Mononuclear cell (primary cell): Measurements from ENCODE around the gene NCKAP5L. TPM values are rescaled to one million over a fixed set of nuclear protein-coding genes. Genes with fewer than 3 reads are reported as not detected.

ENCODE experiments used
- H3K27me3 ChIP-seq: 2 replicates; pipeline ENCODE4 v1.6.0; 2011; ENCODE audit warnings: low read length, control low read depth; ENCODE audit not compliant: insufficient read depth
- H3K4me1 ChIP-seq: 2 replicates; pipeline ENCODE4 v1.5.1; 2011; ENCODE audit warnings: mild to moderate bottlenecking, low read length, control low read depth; ENCODE audit not compliant: insufficient read depth
- H3K4me3 ChIP-seq: 2 replicates; pipeline ENCODE4 v1.5.1; 2011; ENCODE audit warnings: mild to moderate bottlenecking, low read length, moderate library complexity
- H3K9me3 ChIP-seq: 2 replicates; pipeline ENCODE4 v1.5.1; 2011; ENCODE audit warnings: low read depth, mild to moderate bottlenecking, control low read depth, low read length
- total RNA-seq: library from RNA; depleted of rRNA; stranded (reverse); fragments of >200 nt; gene quantifications from one replicate; pipeline ENCODE4 v1.2.3, GENCODE V29; 2012

The NCKAP5L gene
- total RNA-seq, 1 donor: 13.7 TPM

DNA sequence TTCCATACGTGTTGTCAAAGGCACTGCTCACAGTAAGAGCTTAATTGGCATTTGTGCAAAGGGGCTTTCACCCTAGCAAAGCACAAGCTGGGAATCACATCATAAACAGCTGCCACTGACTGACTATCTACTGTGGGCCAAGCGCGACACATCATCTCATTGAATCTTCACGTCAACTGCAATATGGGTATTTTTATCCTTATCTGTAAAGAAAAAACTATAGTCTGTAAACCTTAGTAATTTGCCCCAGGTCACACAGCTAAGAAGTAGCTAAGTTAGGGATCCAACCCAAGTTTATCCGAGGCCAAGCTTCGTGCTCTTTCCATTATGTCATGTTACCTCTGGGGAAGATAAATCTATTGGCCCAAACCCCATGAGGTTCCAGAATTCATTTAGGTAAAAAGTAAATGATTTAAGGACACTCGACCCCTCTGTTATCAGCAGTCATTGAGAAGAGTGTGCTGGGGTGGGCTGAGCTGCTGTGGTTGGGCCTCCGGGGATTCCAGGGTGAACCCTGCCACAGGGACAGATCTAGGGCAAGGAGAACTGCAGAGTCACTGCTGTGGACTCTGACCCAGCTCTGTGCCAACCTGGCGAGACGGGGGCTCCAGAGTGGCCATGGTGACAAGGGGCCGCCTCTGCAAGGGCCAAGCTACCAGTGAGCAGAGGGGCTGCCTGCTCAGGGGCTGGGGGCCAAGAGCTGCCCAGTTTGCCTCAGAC is 27.6 kb downstream of the NCKAP5L start:
- Histone ChIP-seq H3K4me3 (no peak overlapping the region), H3K27me3 (no peaks in the 10 kb centered on the region), H3K9me3 (no peaks in the 10 kb centered on the region), H3K4me1 (peaks cover 17% of the 10 kb centered on the region)

DNA sequence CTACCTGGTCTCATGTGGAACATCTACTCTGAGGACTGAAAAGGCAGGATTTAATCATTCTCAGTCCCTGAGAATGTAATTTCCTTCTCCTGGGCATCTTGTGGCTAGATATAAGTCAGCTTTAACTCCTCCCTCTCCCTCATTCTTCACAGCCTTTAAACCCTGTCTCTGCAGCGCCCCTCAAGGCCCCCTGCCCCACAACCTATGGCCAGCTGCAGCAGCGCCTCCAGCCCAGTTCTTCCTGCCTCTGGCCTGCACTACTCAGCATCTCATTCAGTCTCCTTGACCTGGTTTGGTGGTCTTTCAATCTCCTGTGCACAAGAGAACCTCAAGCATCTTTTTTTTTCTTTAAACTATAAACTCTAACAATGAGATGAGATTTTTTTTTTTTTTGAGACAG is 29.3 kb downstream of the NCKAP5L start:
- no peaks in the 10 kb centered on the region for H3K27me3 ChIP-seq
- H3K4me3 ChIP-seq: no peak overlapping the region
- peaks cover 17% of the 10 kb centered on the region for H3K4me1 ChIP-seq
- no peaks in the 10 kb centered on the region for H3K9me3 ChIP-seq

- no peaks in the 10 kb centered on the region for H3K9me3 ChIP-seq
- no peak overlapping the region for H3K4me3 ChIP-seq
- H3K4me1 ChIP-seq: peaks cover 17% of the 10 kb centered on the region
- no peaks in the 10 kb centered on the region for H3K27me3 ChIP-seq
These were observed 30.0 kb downstream of the NCKAP5L start for GRCh38 chr12:49798248-49798647.

DNA sequence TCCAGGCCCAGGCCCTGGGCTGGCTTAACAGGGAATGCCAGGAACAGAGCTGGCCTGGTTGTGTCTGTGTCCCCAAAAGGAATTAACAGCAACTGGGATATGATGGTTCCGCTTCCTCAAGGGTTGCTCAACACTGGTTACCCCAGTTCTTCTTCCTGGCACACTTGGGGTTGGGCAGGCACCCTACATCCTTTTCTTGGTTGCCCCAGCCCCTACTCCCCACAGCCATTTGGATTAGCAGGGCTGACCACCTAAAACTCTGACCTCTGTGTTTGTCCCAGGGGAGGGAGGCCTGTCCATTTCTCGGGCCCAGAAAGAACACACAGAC is 30.8 kb downstream of the NCKAP5L start:
- H3K9me3 ChIP-seq: no peaks in the 10 kb centered on the region

GRCh38 chr12:49796606-49797448 is 31.4 kb downstream of the NCKAP5L start:
- Histone ChIP-seq H3K4me1 (peaks cover 17% of the 10 kb centered on the region), H3K27me3 (no peaks in the 10 kb centered on the region), H3K4me3 (no peak overlapping the region)

More for the DNA sequence above, 30.8 kb downstream of the NCKAP5L start:
- Histone ChIP-seq H3K27me3 (no peaks in the 10 kb centered on the region), H3K4me1 (peaks cover 17% of the 10 kb centered on the region), H3K4me3 (no peak overlapping the region)

DNA sequence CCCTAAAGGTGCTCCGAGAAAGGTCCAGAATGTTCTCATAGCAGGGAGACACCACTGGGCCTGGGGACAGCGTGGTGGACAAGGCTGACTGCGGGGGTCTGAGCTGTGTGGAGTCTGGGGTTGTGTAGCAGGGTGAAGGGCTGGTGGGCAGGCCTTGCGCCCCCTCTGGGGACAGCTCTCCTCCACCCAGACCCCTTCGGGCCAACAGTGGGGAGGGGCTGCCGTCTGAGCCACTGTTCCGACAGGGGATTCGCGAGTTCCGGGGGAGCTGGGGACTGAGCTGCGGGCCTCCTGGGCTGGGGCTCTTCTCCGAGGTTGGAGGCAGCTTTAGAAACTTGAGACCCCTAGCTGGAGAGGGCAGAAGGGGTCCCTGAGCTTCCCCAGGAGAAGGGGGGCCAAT is 32.1 kb downstream of the NCKAP5L start:
- Histone ChIP-seq H3K27me3 (no peaks in the 10 kb centered on the region), H3K9me3 (no peaks in the 10 kb centered on the region), H3K4me3 (no peak overlapping the region), H3K4me1 (peaks cover 17% of the 10 kb centered on the region)

More at GRCh38 chr12:49796606-49797448, 31.4 kb downstream of the NCKAP5L start:
- H3K9me3 ChIP-seq: no peaks in the 10 kb centered on the region

DNA sequence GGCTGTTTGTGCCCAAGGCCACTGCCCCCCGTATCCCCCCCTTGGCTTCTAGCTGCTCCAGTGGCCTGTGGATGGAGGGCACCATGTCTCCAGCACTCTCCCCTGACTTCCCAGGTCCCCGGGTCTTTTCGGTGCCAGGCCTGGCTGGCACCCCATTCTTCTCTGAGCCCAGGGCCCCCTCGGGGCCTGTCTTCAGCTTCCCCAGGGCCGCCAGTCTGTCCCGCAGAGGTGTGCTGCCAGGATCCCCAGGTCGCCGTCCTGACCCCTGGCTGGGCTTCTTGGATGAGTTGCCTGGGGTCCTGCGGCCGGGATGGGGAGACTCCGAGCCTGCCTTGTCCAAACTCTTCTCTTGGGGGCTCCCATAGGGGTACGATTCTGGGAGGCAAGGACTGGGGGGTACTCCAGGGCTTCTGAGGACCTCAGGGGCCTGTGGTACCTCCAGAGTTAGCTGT is 32.5 kb downstream of the NCKAP5L start:
- Histone ChIP-seq H3K27me3 (no peaks in the 10 kb centered on the region), H3K9me3 (no peaks in the 10 kb centered on the region), H3K4me3 (no peak overlapping the region), H3K4me1 (peaks cover 17% of the 10 kb centered on the region)

- Histone ChIP-seq H3K9me3 (no peaks in the 10 kb centered on the region), H3K4me1 (peaks cover 17% of the 10 kb centered on the region), H3K4me3 (no peak overlapping the region), H3K27me3 (no peaks in the 10 kb centered on the region)
These were observed 33.2 kb downstream of the NCKAP5L start for GRCh38 chr12:49794811-49795653.

DNA sequence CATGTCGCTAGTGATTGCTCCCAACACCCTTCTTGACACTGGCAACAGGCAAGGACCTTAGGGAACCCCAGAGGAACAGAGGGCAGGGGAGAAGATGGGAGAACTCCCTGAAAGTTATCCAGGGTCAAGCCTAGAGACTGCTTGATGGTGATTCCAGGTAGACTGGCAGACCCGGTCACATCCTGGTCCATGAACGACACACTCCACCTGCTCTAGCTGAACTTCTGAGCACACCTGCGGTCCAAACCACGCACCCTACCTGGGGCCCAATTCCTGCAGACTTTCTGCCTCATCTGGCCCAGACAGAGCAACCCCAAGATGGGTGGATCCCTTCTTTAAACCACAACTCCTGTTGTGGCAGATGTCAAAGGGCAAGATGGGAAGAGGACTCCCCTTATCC is 34.2 kb downstream of the NCKAP5L start:
- H3K4me1 ChIP-seq: peaks cover 17% of the 10 kb centered on the region
- no peaks in the 10 kb centered on the region for H3K9me3 ChIP-seq
- no peaks in the 10 kb centered on the region for H3K27me3 ChIP-seq
- no peak overlapping the region for H3K4me3 ChIP-seq

GRCh38 chr12:49793620-49794019 is 34.6 kb downstream of the NCKAP5L start:
- no peaks in the 10 kb centered on the region for H3K9me3 ChIP-seq
- peaks cover 17% of the 10 kb centered on the region for H3K4me1 ChIP-seq
- H3K4me3 ChIP-seq: no peak overlapping the region
- H3K27me3 ChIP-seq: no peaks in the 10 kb centered on the region

DNA sequence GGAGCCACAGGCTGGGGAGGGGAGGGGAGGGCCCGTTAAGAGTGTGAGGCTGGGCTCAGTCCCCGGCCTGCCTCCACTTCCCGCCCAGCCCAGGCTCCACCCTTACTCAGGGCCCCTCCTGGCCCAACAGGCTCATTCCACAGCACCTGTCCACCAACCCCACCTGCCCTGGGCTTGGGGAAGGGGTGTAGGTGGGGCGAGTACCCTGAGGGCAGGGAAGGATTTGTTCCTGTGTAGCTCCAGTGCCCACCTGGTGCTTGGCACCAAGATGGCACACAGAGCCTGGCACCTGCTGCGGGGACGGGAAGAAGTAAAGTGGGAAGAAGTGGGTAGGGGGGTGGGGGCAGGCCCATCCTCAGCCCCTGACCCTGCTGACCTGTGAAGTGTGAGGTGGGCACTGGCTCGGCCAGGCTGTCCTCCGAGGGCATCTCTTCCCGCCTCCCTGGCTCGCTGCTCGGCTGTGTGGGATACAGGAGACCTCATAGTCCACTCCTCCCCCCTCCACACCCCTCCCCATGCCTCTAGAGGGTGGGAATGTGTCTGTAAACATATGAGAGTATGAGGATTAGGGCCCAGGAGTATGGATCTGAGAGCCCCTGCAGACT is 35.1 kb downstream of the NCKAP5L start:
- Histone ChIP-seq H3K27me3 (no peaks in the 10 kb centered on the region), H3K4me3 (no peak overlapping the region), H3K4me1 (peaks cover 16% of the 10 kb centered on the region), H3K9me3 (no peaks in the 10 kb centered on the region)

DNA sequence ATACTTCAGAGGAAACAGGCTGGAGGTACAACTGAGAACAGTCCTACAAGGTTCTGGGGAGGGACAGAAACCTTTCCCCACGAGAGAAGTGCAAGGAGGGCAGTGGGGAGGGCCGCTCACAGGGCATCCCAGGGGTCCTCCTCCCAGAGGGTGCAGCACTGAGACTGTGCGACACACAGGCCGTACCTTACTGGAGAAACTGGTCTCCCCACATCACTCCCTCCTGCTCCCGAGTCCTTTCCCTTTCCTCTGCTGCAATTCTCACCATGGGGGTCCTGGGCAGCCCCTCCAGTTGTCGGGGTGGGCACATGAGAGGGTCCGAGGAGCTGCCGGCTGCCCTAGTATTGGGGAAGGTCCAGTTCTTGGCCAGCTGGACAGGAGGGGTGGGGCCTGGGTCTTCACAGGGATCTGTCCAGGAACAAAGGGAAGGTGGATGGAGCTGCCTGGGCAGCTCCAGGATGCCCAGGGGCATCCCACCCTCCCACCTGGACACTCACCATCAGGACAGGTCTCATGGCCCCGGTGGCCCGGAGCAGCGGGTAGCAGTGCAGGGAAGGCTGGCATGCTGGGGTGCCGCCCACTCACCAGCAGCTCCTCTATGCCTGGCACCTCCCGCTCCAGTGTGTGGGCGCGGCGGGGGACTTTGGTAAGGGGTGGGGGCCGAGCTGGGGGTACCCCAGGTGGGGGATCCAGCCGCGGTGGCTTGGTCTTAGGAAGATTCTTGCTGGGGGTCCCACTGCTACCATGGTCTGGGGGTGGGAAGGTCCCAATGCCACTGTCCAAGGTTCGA is 35.8 kb downstream of the NCKAP5L start:
- Histone ChIP-seq H3K4me1 (peaks cover 9% of the 10 kb centered on the region), H3K4me3 (no peak overlapping the region), H3K9me3 (no peaks in the 10 kb centered on the region), H3K27me3 (no peaks in the 10 kb centered on the region)

GRCh38 chr12:49791700-49792099 is 36.5 kb downstream of the NCKAP5L start:
- H3K27me3 ChIP-seq: no peaks in the 10 kb centered on the region
- no peak overlapping the region for H3K4me3 ChIP-seq
- H3K4me1 ChIP-seq: peaks cover 2% of the 10 kb centered on the region
- no peaks in the 10 kb centered on the region for H3K9me3 ChIP-seq
